HEK293 (cell line): ENCODE measurements around the gene TEAD1.

Source experiments
- CTCF ChIA-PET: fragments of 350-600 bp; formaldehyde crosslinking; extraction: SDS; loops from one replicate; lab custom pipeline; 2021; ENCODE audit warnings: antibody characterized with exemption; lab: Yijun Ruan, JAX
- POLR2A ChIA-PET: fragments of 300-600 bp; formaldehyde crosslinking; extraction: SDS; loops from one replicate; lab custom pipeline; 2020; ENCODE audit warnings: antibody characterized with exemption, inconsistent platforms; lab: Yijun Ruan, JAX
- H3K27ac ChIP-seq: fragments of 200-500 bp; sonication (Bioruptor generic); 2 replicates; pipeline ENCODE4 v1.5.1; 2014; ENCODE audit warnings: low read depth, low read length, control low read depth, inconsistent platforms; ENCODE audit errors: extremely low read depth
- H3K36me3 ChIP-seq, 2 experiments: fragments of 200-500 bp in 1 of 2; sonication (Bioruptor generic) in 1 of 2; 1 replicate in 1 of 2; 2 replicates in 1 of 2; pipeline ENCODE4 v1.5.1; 2014 to 2017; ENCODE audit warnings: inconsistent platforms in 2 of 2, low read length in 2 of 2; ENCODE audit not compliant: control insufficient read depth in 2 of 2, insufficient read depth in 1 of 2
- H3K4me1 ChIP-seq: fragments of 200-500 bp; sonication (Bioruptor generic); 2 replicates; pipeline ENCODE4 v1.5.1; 2014; ENCODE audit warnings: mild to moderate bottlenecking, low read length, inconsistent platforms; ENCODE audit not compliant: control insufficient read depth, insufficient read depth
- H3K4me3 ChIP-seq: 2 replicates; pipeline ENCODE4 v1.5.1; 2011; ENCODE audit warnings: low read depth, mild to moderate bottlenecking, control low read depth, low read length, moderate library complexity
- H3K9me3 ChIP-seq: fragments of 200-500 bp; sonication (Bioruptor generic); 2 replicates; pipeline ENCODE4 v1.5.1; 2014; ENCODE audit warnings: low read depth, low read length, inconsistent platforms; ENCODE audit not compliant: control insufficient read depth, insufficient read depth
- AEBP2 ChIP-seq: fragments of 450-650 bp; formaldehyde crosslinking; IDR thresholded peaks from 2 replicates; pipeline ENCODE4 v1.5.1; 2016; ENCODE audit warnings: missing biosample characterization, missing genetic modification characterization, borderline replicate concordance
- KLF1 ChIP-seq: fragments of 450-650 bp; formaldehyde crosslinking; IDR thresholded peaks from 2 replicates; pipeline ENCODE4 v1.5.1; 2016; ENCODE audit warnings: missing biosample characterization, missing genetic modification characterization
- OVOL3 ChIP-seq: fragments of 450-650 bp; formaldehyde crosslinking; IDR thresholded peaks from 2 replicates; pipeline ENCODE4 v1.5.1; 2016; ENCODE audit warnings: missing biosample characterization, missing genetic modification characterization
- PRDM6 ChIP-seq: fragments of 450-650 bp; formaldehyde crosslinking; IDR thresholded peaks from 2 replicates; pipeline ENCODE4 v1.5.1; 2017; ENCODE audit warnings: missing biosample characterization, missing genetic modification characterization
- SP2 ChIP-seq: fragments of 450-650 bp; formaldehyde crosslinking; IDR thresholded peaks from 2 replicates; pipeline ENCODE4 v1.5.1; 2016; ENCODE audit warnings: missing biosample characterization, missing genetic modification characterization
- WT1 ChIP-seq: fragments of 450-650 bp; formaldehyde crosslinking; IDR thresholded peaks from 2 replicates; pipeline ENCODE4 v1.5.1; 2016; ENCODE audit warnings: missing biosample characterization, missing genetic modification characterization
- ZNF37A ChIP-seq: fragments of 450-650 bp; IDR thresholded peaks from 2 replicates; pipeline ENCODE4 v1.5.1; 2018; ENCODE audit warnings: missing biosample characterization, missing genetic modification characterization
- ZNF558 ChIP-seq: fragments of 450-650 bp; formaldehyde crosslinking; IDR thresholded peaks from 2 replicates; pipeline ENCODE4 v1.5.1; 2016; ENCODE audit warnings: missing biosample characterization, missing genetic modification characterization
- ZNF776 ChIP-seq: fragments of 450-650 bp; formaldehyde crosslinking; IDR thresholded peaks from 2 replicates; pipeline ENCODE4 v1.5.0; 2017; ENCODE audit warnings: missing biosample characterization, missing genetic modification characterization, borderline replicate concordance
- TF ChIP-seq, protein P1 (sequence below): fragments of 450-650 bp; formaldehyde crosslinking; IDR thresholded peaks from 2 replicates; pipeline ENCODE4; 2016; ENCODE audit warnings: missing biosample characterization, missing genetic modification characterization
- TF ChIP-seq, protein P2 (sequence below): fragments of 450-650 bp; formaldehyde crosslinking; optimal IDR thresholded peaks from 2 replicates; pipeline ENCODE3; 2016; ENCODE audit warnings: missing biosample characterization, mild to moderate bottlenecking, missing genetic modification characterization
- TF ChIP-seq, protein P3 (sequence below): fragments of 450-650 bp; formaldehyde crosslinking; IDR thresholded peaks from 2 replicates; pipeline ENCODE4 v1.5.1; 2016; ENCODE audit warnings: missing biosample characterization, missing genetic modification characterization
- TF ChIP-seq, protein P4 (sequence below): fragments of 450-650 bp; formaldehyde crosslinking; IDR thresholded peaks from 2 replicates; pipeline ENCODE4 v1.5.1; 2016; ENCODE audit warnings: missing biosample characterization, missing genetic modification characterization

TEAD1 gene

GRCh38 chr11:12962306-12962705, 288.1 kb downstream of the TEAD1 start:
- ChIA-PET CTCF (interaction anchor here (0.6 to 2.2 kb wide), 6 partner anchors 12 to 674 kb away, joined by 3 to 22 read pairs (median 4); no protein-coding TSS in a partner anchor), POLR2A (no interaction called here)
- Histone ChIP-seq H3K27ac (no peak overlapping the region), H3K36me3 (no peaks in the 10 kb centered on the region), H3K9me3 (no peaks in the 10 kb centered on the region), H3K4me3 (no peak overlapping the region)
- TF ChIP-seq WT1 (tag by site-specific recombination), result no peak
- TF ChIP-seq, all 188 proteins: peak for 0
- H3K4me1 ChIP-seq, result no peaks in the 10 kb centered on the region

- no peaks in the 10 kb centered on the region for H3K4me1 ChIP-seq
- H3K4me3 ChIP-seq, result no peak overlapping the region
- no peak for TF ChIP-seq ZNF558 (tag by site-specific recombination)
- TF ChIP-seq SP2 (tag by site-specific recombination), result no peak
- TF ChIP-seq, protein P1, sequence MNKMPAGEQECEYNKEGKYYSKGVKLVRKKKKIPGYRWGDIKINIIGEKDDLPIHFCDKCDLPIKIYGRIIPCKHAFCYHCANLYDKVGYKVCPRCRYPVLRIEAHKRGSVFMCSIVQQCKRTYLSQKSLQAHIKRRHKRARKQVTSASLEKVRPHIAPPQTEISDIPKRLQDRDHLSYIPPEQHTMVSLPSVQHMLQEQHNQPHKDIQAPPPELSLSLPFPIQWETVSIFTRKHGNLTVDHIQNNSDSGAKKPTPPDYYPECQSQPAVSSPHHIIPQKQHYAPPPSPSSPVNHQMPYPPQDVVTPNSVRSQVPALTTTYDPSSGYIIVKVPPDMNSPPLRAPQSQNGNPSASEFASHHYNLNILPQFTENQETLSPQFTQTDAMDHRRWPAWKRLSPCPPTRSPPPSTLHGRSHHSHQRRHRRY (tag by site-specific recombination), result no peak
- TF ChIP-seq, protein P2, sequence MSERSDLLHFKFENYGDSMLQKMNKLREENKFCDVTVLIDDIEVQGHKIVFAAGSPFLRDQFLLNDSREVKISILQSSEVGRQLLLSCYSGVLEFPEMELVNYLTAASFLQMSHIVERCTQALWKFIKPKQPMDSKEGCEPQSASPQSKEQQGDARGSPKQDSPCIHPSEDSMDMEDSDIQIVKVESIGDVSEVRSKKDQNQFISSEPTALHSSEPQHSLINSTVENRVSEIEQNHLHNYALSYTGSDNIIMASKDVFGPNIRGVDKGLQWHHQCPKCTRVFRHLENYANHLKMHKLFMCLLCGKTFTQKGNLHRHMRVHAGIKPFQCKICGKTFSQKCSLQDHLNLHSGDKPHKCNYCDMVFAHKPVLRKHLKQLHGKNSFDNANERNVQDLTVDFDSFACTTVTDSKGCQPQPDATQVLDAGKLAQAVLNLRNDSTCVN (tag by site-specific recombination), result no peak
- TF ChIP-seq ZNF776 (tag by site-specific recombination), result no peak
- no peak for TF ChIP-seq KLF1 (tag by site-specific recombination)
- TF ChIP-seq, protein P3, sequence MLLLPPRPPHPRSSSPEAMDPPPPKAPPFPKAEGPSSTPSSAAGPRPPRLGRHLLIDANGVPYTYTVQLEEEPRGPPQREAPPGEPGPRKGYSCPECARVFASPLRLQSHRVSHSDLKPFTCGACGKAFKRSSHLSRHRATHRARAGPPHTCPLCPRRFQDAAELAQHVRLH, result no peak
- TF ChIP-seq AEBP2 (tag by site-specific recombination), result no peak
- TF ChIP-seq OVOL3, result no peak
- no peak for TF ChIP-seq PRDM6
- no peak for TF ChIP-seq ZNF37A (tag by site-specific recombination)
- TF ChIP-seq, protein P4, sequence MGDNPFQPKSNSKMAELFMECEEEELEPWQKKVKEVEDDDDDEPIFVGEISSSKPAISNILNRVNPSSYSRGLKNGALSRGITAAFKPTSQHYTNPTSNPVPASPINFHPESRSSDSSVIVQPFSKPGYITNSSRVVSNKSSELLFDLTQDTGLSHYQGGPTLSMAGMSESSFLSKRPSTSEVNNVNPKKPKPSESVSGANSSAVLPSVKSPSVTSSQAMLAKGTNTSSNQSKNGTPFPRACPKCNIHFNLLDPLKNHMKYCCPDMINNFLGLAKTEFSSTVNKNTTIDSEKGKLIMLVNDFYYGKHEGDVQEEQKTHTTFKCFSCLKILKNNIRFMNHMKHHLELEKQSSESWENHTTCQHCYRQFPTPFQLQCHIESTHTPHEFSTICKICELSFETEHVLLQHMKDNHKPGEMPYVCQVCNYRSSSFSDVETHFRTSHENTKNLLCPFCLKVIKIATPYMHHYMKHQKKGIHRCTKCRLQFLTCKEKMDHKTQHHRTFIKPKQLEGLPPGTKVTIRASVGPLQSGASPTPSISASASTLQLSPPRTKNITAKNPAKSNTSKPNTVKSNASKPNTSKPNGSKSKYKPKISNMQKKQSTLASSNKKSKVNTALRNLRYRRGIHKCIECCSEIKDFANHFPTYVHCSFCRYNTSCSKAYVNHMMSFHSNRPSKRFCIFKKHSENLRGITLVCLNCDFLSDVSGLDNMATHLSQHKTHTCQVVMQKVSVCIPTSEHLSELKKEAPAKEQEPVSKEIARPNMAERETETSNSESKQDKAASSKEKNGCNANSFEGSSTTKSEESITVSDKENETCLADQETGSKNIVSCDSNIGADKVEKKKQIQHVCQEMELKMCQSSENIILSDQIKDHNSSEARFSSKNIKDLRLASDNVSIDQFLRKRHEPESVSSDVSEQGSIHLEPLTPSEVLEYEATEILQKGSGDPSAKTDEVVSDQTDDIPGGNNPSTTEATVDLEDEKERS (tag by site-specific recombination), result no peak
- POLR2A ChIA-PET, result no interaction called here
- no peaks in the 10 kb centered on the region for H3K9me3 ChIP-seq
- no peaks in the 10 kb centered on the region for H3K36me3 ChIP-seq
- H3K27ac ChIP-seq, result no peak overlapping the region
- CTCF ChIA-PET, result interaction anchor here (0.6 to 3.3 kb wide), 13 partner anchors 11 to 918 kb away, joined by 3 to 24 read pairs (median 4); no protein-coding TSS in a partner anchor
Observed at GRCh38 chr11:12963051-12963450, 288.8 kb downstream of the TEAD1 start.
